GM19468 (cell line): ENCODE measurements around the gene ADGRD1.

Source experiments
- ATAC-seq: cut with Tn5 transposase; IDR thresholded peaks from one replicate; pipeline ENCODE4 v1.9.1; 2021; ENCODE audit warnings: mild to moderate bottlenecking, moderate library complexity, moderate number of reproducible peaks; ENCODE audit not compliant: unreplicated experiment; ENCODE audit errors: extremely low read depth

Gene ADGRD1

DNA sequence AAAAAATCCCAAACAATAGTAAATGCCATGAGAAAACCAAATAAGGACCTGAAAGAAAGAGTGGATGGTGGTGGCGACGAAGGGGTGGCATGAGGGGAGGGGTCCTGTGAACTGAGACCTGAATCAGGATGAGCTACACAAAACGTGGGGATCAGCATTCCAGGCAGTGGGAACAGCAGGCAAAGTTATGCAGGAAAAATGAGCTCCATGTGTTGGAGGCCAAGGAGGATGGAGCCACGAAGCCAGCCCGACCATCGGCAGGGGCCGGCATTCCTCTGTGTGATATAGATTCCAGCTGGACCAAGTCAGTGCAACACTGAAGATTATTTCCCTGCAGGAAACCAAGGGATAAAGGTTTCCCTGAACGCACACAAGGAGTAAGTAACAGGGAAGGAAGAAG, 7.1 kb downstream of the ADGRD1 start:
- no peak for ATAC-seq

GRCh38 chr12:130961921-130962451, 8.3 kb downstream of the ADGRD1 start:
- no peak for ATAC-seq

GRCh38 chr12:130965214-130965613, 11.5 kb downstream of the ADGRD1 start:
- no peak for ATAC-seq

DNA sequence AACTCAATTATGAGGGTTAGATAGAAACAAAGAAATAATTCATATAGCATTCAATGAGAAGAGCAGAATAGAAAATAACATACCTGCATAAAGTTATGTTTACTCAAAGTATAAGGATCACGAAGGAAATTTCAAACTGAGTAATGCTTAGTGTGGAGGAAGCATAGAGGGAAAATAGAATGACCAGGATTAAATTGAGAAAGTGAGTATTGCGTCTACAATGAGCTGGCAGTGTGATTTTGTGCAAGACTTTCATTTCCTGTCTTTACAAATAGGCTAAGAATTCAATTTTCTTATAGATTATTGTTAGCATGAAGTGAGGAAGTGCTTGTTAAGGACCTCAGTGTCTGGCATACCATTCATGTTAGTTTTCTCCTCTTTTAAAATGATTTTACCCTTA, 12.0 kb downstream of the ADGRD1 start:
- ATAC-seq = no peak

DNA sequence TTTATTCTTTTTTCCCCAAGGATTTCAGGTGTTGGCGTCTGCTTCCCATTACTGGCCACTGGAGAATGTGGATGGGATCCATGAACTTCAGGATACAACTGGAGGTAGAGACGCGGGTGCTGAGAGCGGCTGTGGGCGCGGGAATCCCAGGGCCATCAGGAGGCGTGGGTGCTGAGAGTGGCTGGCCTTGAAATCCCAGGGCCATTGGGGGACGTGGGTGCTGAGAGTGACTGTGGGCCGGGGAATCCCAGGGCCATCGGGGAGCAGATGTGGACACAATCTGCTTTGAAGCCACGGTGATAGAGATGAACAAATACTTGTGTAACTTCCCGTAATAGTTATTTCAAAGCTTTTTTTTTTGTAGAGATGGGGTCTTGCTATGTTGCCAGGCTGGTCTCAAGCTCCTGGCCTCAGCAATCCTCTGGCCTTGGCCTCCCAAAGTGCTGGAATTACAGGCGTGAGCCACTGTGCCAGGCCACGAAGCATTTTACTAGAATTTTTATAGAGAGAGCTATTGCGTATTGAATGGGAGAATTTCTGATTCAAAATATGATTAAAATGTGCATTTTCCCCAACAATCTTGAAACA, 12.8 kb downstream of the ADGRD1 start:
- ATAC-seq = no peak

GRCh38 chr12:130967636-130968035, 13.9 kb downstream of the ADGRD1 start:
- no peak for ATAC-seq

DNA sequence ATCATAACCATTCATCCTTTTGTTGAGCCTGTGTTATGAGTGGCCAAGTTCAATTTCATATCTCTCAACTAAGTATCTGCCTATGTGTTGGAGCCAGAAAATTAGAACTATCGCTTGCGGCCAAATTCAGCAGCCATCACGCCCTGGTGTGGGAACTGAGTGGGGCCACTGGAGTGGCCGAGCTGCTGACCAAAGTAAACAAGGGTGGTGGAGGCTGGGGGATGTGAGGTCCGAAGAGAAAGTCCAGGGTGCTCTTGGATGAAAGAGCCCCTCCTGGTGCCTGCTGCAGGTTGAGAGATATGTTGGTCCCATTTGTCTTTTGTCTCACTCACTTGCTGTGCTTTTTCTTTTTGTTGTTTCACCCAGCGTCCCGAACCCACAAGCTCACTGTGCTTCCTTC, 14.9 kb downstream of the ADGRD1 start:
- ATAC-seq = no peak

DNA sequence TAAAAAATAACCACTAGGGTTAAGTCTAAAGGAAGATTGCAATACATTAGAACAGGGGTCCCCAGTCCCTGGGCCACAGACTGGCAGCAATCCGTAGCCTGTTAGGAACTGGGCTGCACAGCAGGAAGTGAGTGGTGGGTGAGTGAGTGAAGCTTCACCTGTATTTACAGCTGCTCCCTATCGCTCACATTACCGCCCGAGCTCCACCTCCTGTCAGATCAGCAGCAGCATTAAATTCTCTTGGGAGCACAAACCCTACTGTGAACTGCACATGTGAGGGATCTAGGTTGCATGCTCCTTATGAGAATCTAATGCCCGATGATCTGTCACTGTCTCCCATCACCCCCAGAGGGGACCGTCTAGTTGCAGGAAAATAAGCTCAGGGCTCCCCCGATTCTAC, 15.5 kb downstream of the ADGRD1 start:
- ATAC-seq = no peak

GRCh38 chr12:130970165-130970907, 16.6 kb downstream of the ADGRD1 start:
- no peak for ATAC-seq

DNA sequence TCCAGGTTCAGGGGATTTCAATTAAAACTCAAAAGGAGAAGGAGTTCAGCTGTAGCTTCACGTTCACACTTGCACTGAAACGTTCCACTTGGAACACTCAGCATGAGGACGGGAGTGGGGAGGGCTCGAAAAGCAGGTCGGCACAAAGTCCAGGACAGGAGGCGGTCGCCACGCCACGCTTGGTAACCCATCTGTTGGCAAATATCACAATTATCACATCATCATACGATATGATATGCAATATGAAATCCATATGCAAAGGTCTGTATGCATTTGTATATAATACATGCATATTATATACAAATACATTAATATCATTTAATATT, 17.2 kb downstream of the ADGRD1 start:
- no peak for ATAC-seq

DNA sequence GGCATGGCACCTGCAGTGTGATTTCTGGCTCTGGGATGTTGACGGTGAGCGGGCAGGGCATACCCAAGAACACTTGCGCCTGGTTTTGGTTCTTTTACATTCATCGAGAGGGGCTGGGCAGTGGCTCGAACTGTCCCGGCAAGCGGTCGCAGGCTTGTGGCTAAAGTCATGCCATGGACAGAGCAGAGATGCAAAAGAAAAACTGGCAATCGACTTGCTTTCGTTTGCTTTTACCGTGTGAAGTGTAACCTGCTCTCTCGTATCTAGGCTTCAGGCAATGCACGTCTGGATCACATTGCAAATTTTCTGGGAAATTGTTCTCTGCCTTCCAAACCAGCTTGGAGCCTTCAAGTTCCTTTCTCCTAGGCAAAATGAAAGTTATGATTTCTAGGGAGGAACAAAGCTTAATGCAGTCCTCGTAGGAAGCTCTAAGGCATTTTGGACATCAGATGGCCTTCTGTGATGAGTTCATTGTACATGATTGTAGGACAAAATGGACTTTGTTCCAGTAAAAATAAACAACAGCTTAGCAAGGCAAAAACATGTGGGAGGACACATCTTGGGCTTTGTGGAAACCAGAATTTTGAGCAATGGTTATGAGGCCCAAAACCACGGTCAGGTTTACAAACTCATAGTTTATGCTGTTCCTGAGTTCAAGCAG, 18.3 kb downstream of the ADGRD1 start:
- no peak for ATAC-seq

- no peak for ATAC-seq
Measured at GRCh38 chr12:130972586-130972950, 18.9 kb downstream of the ADGRD1 start.

- no peak for ATAC-seq
Measured at GRCh38 chr12:130973109-130973508, 19.4 kb downstream of the ADGRD1 start.

- no peak for ATAC-seq
Measured at GRCh38 chr12:130973906-130974305, 20.2 kb downstream of the ADGRD1 start.

DNA sequence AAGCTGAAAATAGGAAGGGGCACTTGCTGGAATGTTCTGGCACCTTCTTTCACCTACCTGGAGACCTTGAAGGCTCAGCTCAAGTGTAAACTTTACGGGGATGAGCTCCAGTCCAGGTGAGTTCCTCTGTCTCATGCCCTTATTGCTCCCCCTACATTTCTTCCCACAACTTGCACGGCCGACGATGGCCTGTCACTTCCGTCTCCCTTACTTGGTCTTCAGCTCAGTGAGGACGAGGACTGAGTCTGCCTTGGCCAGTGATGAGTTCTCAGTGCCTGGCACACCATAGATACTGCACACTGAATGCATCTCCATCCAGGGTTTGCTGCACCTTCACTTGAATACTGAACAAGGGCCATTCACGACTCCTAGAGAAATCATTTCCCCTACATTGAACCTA, 21.4 kb downstream of the ADGRD1 start:
- ATAC-seq = no peak

- ATAC-seq = no peak
Measured at GRCh38 chr12:130976171-130976720, 22.5 kb downstream of the ADGRD1 start.

- no peak for ATAC-seq
Measured at GRCh38 chr12:130977046-130977742, 23.5 kb downstream of the ADGRD1 start.

DNA sequence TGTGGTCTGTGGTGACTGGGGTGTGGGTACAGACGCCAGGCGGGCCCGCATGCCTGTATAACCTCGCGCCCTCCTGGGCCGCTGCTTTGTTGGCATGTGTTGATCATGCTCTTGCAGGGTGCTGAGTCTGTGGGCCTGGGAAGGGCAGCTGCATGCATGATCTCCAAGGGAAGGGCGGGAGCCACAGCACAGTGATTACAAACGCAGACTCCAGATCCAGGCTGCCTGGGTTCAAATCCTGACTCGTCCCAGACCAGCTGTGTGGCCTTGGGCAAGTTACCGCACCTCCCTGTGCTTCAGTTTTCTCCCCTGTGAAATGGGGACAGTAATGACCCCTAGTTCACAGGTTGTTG, 24.0 kb downstream of the ADGRD1 start:
- ATAC-seq = no peak

DNA sequence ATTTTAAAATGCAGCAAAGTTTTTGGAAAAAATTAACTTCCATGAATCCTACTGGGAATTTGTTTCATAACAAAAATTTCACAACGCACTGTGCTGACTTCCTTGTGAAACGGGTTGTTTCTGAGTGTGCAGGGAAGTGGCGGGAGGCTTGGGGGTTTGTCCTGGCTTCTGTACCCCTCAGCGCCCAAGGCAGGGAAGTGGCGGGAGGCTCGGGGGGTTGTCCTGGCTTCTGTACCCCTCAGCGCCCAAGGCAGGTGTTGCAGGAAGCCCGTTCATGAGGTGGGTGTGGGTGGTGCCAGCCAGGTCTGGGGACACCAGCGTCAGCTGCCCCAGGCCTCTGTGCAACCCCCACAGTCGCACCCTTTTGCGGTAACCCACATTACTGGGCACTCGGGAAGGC, 25.1 kb downstream of the ADGRD1 start:
- no peak for ATAC-seq

DNA sequence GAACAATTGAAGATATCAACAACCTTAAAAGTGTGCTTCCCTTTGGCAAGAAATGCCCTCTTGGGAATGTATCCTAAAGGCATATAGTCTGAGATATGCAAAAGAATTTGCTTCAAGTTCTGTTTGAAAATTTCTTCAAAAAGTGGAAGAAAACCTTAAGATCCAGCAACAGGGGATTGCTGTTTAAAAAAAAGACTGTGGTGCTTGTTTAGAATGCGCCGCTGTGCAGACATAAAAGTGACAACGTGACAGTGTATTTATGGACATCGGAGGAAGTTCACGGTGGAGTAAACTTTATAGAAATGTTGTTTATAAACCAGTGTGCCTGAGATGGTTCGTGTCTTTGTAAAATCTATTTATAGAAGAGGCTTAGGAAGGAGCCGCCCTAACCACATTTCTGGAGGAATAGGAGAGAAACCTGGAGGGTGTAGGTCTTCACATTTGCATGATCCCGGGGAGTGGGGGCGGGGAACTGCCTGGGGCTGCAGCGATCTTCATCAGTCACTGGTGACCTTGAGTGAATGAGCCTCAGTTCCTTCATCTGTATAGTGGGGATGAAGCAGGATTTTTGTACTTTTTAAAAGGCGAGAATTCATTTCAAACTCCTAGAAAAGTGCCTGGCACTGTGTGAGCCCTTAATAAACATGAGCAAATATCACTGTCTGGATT, 27.5 kb downstream of the ADGRD1 start:
- no peak for ATAC-seq
